Fibroblast of skin of left quadriceps (primary cell): Measurements from ENCODE around the gene NAPB.

Experiments used
- DNase-seq, 2 experiments: peaks; one replicate each; pipeline ENCODE4 v3.0.0-alpha.2; 2013; ENCODE audit warnings: low read depth in 2 of 2

NAPB gene

DNA sequence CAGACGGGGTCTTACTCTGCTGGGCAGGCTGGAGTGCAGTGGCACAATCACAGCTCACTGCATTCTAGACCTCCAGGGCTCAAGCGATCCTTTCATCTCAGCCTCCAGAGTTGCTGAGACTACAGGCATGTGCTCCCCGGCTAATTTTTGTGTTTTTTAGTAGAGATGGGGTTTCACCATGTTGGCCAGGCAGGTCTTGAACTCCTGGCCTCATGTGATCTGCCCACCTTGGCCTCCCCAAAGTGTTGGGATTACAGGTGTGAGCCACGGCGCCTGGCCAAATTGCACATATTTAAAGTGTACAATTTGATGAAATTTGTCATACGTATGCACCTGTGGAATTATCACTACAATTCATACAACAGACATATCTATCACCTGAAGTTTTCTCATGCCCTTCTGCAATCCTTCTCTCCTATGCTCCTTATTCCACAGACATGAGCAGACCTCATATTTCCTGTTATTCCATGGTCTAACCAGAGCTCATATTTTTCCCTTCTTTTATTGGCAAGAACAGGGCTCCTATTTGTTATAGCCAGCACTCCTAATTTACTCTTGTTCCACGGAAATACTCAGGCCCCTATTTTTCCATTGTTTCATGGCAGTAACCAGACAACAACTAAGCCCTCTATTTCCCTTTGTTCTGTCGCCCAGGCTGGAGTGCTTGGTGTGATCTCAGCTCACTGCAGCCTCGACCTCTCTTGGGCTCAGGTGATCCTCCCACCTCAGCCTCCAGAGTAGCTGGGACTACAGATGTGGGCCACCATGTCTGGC, 16.0 kb upstream of the NAPB start:
- DNase-seq, result no peak

GRCh38 chr20:23436681-23437080, 15.4 kb upstream of the NAPB start:
- DNase-seq, result no peak

DNA sequence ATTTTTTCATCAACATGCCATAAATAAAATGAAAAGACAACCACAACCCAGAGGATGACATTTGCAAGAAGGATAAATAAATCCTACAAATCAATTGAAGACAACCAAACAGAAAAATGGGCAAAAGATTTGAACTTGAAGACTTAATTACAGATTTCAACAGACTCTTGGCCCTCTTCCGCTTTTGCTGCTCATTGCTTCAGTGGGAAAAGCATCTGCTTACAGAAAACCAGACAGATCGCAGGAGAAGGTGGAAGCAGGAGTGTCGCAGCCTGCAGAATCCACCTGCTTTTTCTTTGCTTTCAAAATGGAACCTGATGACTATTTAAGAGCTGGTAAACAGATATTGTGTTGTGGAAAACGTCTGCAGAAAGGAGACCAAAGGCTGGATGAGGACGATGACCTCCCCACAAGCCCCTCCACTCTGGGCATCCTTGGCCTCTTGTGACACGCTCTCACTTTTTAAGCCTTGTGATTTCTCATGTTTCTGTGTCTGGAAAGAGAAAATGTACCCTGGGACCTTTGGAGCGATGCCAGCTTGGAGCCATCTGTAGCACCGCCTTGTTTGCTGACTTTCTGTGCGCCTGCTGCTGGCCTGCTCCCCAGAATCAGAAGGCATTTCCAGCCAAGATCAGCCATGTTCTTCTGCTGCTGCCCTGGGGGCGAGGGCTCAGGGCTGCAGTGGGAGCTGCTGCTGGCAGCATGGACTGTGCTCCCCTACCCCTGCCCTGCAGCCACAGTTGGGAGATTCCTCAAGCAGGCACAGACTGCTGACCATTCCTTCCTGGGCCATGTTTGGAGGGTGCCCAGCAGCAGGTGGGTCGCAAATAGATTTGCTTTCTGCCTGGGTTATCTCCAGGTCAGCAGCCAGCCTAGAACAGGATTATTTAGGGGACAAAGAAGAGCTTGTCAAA, 14.6 kb upstream of the NAPB start:
- DNase-seq, result no peak

DNA sequence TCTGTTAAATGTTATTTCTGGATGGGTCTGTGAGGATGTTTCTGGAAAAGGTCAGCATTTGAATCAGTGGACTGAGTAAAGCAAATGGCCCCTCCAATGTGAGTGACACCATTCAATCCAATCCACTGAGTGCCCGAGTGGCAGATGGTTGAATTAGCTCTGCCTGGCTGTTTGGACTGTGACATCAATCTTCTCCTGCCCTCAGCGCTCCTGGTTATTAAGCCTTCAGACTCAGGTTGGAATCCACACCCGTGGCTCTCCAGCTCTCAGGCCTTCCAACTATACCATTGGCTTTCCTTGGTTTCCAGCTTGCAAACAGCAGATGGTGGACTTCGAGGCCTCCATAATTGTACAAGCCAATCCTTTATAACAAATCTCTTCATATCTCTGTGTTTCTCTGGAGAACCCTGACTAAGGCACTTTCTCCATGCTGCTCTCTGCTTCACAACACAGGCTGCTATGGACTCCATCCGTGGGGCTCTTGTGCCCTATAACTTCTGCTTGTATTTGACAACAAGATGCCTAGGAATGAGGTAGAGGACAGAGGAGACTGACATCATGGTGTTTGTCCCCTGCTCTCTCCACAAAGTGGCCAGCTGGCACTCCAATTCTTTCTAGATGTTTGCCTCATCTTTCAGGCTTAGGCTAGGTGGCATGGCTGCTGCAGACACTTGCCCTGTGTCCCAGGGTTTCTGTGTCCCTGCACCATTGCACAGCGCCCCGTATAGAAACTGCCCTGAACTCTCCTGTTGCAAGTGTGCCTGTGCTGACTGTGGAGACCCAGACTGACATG, 13.4 kb upstream of the NAPB start:
- no peak for DNase-seq

- DNase-seq, result no peak
These were observed 12.3 kb upstream of the NAPB start for GRCh38 chr20:23433628-23434027.

GRCh38 chr20:23425129-23425528, 3.8 kb upstream of the NAPB start:
- DNase-seq, result no peak

DNA sequence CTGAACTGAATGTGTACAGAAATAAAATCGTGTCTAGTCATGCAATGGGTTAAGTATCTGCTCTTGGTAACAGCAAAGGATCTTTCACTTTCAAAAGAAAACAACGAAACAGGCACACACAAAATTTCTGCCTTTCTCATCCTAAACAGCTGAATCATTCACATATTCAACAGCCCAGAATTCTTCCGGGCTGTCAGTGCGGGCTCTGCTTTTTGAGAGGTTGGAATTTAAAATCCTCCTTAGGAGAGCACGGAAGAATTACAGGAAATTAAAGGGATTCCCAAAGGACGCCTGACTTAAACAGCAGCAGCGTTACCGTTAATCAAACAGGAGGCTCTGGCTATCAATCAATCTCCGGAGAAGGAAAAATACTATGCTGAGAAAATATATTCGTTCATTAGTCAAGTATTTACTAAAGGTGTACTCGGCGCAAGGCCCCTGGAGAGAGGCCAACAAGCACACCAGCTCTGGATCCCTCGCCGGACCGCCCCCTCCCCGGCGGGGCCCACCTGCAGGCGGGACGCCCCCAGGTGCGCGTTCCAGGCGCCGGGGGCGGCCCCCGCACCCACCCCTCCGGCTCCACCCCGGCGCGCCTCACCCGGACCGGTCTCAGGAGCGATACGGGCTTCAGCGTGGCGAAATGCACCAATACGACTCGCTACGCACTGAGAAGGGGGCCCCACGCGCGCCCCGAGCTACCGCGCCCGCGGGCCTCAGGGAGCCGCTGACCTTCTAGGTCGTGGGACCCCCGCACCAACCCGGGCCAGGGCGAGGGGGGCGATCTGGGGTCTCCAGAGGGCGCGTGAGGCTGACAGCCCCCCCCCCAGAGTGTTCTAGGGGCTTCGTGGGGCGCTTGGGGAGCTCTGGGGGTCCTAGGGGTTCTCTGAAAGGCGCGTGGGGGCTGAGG, 1.0 kb downstream of the NAPB start:
- peak; percentile 31 to 37 for DNase-seq

GRCh38 chr20:23419657-23419994, 1.7 kb downstream of the NAPB start:
- no peak for DNase-seq

DNA sequence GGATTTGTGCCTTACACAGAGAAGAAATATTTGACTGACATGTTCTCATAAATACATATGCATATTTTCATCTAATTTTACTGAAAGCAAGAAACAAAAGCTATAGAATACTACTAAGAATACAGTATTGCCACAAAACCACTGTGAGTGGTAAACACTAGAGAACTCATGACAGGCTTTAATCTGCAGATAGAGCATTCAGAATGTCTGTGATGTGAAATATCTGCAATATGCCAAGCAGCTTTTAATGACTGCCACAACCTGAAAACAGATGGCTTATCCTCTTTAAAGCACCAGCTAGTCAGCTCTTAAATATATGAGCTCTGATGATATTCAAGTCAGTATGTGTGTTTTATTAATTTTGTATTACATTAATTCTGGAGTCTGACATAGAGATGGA, 3.4 kb downstream of the NAPB start:
- DNase-seq, result no peak

DNA sequence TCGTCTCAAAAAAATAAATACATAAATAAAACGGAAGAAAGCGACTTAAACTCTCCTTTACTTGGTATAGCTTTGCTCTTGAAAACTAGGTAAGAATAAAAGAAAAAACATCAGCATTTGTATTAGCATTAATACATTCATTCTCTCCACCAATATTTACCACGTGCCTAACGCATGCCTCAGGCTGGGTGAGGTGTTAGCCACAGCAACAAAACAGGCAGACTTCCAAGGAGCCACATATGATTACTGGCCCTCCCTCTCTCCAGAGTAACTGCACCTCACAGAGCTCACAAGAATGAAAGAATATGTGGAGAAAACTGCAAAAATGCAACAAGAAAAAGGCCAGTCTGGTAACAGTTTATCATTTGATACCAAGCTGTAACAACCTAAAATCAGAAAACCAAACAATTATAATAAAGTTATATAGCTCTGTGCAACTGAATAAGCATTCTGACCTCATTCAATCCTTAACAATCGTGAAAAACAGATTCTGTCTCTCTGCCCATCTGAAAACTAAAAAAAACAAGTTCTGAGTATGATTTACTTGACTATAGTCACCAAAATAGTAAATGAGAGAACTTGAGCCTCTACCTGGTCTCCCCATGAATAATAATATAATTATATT, 5.2 kb downstream of the NAPB start:
- DNase-seq, result no peak

GRCh38 chr20:23415555-23415954, 5.7 kb downstream of the NAPB start:
- DNase-seq, result no peak

DNA sequence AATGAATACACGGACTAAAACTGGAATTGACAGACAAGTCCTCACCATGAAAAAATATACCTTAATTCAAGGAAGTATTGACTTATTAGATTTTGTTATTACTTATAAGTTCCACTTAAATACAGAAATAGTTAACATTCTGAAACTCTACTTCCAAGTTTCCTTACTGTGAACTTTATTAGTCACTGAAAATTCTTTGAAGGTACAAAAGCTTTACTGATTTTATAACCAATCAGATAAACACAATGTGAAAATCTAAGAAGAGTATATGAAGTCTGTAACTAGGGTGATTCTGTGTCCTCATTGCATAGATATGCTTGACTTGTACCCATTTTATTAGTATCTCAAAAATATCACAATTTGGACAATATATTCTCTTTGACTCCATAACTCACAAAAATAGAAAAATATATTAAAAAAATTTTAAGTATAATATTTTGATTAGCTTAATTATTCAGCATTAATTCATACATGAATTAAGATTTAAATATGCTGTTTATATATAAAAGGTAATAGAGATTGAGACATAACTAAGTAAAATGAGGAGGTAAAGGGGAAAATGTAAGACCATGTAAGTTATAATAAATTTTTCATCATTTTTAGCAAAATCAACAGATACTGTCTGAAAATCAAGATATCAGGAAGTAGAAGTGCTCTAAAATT, 6.6 kb downstream of the NAPB start:
- no peak for DNase-seq

DNA sequence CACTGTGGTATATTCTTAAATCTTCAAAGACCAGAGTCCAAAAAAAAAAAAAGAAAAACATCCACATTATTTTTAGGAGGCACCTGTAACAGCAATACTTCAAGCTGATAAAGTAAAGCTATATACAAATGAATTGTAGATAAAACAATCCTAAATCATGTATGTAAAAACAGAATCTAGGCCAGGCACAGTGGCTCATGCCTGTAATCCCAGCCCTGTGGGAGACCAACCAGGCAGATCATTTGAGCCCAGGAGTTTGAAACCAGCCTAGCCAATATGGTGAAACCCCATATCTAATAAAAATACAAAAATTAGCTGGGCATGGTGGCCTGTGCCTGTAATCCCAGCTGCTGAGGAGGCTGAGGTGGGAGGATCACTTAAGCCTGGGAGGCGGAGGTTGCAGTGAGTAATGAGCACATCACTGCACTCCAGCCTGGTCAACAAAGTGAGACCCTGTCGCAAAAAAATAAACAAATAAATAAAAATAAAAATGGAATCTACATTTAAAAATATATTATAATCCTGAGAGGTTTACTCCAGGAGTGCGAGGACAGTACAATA, 7.3 kb downstream of the NAPB start:
- no peak for DNase-seq

DNA sequence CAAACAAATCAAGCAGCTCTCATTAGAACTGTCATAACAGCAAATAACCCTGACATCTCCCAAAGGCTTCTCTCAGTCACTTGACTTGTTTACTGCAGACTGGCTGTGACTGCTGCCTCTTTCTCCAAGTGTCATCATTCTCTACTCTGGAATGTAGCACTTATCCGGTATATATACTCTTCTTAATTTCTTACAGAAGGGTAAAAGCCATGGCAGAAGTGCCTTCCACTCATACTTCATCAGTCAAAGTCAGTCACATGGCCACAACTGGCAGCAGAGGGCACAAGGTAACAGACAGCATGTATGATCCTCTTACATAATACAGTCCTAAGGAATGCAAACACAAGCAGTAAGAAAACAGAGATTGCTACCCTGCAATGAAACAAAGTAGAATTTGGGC, 9.3 kb downstream of the NAPB start:
- peak in 1 of 2 experiments; percentile 11 for DNase-seq

DNA sequence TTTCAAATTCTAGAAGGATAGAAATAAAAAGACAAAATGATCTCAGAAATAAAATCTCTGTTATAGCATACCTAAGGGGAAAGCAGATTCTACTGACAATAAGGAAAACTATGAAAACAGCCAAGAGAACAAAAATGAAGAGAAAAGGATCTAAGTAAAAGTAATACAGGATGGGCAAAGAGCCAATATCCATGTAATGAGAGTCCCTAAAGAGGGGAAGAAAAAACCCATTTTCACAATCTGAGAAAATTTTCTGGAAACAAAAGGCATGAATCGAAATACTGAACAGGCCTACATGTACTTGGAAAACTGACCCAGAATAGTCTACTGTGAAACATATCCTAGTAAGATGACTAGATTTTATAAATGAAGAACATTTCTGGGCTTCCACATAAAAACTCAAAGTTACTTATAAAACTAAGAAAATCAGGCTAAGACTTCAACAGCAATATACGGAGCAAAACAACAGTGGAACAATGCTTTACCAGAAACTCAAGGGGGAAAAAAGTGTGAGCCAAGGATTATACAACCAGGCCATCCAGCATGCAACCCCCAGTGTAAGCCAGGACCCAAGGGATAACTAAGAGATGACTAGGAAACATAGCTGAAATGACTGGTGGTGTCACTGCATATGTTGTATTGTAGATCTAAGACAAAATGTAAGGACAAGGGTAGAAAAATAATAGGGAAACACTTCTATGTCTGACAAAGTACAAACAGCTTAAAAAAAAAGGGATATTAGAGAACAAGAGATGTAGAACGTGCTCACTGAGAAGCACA, 10.2 kb downstream of the NAPB start:
- DNase-seq, result no peak

GRCh38 chr20:23409800-23410199, 11.5 kb downstream of the NAPB start:
- DNase-seq, result no peak

GRCh38 chr20:23408957-23409356, 12.3 kb downstream of the NAPB start:
- DNase-seq, result no peak

DNA sequence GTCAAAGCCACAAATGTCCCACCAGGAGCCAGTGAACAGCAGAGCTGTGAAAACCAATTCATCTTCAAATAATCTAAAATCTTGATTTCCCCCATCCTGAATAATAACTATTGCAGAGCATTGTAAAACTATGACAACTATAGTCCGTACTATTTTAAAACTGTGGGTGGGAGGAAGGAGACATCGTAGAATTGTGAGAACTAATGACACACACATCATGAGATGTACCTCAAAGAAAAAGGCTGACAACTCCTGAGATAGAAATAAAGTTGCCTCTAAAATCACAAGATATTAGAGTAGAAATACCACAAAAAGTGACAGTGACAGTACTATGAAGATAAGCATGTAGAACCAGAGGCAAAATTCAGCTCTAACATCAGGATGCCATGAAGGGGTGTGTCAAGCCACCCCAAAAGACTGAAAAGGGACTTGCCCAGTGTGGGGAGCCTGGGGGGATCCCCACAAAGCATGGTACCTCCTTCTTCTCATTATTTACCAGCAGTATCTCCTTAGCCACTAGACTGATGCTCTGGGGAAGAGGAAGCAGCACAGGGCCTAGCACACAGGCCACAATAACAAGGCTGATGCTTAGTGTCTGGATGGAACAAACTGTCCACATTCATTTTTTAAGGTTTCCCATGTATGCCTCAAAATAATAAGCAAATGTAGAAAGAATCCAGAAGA, 13.4 kb downstream of the NAPB start:
- no peak for DNase-seq

DNA sequence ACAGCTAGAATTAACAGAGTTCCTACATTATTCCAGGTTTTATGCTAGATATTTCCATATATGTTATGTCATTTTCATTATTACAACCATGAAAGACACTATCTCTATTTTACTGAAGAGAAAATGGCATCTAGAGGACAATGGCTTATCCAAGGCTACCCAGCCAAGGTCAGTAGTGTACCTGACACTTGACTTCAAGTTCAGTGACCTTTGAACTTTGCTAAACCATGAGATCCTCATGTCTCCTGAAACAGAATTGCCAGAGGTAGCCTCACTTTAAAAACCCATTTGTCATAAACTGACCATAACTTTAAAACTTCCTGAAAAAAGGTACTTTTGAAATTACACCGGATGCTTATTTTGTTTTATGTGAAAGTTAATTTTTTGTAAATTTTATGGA, 14.4 kb downstream of the NAPB start:
- DNase-seq, result no peak
